ENCODE results near the gene SMARCA5. TPM values are rescaled to one million over a fixed set of nuclear protein-coding genes. Genes with fewer than 3 reads are reported as not detected.

SMARCA5 gene
- total RNA-seq, 1 donor from 2014 or later: 36.0 TPM

GRCh38 chr4:143558286-143558685 is 44.8 kb downstream of the SMARCA5 start:
- Histone ChIP-seq H3K27ac (replicated peaks) (no peak overlapping the region), H3K4me3 (no peak overlapping the region), H3K27me3 (ENCODE audit: low read depth) (no peaks in the 10 kb centered on the region), H3K36me3 (peaks cover 7% of the 10 kb centered on the region), H3K9me3 (replicated peaks) (no peaks in the 10 kb centered on the region), H3K4me1 (peaks cover 17% of the 10 kb centered on the region)
- TF ChIP-seq, protein P1, sequence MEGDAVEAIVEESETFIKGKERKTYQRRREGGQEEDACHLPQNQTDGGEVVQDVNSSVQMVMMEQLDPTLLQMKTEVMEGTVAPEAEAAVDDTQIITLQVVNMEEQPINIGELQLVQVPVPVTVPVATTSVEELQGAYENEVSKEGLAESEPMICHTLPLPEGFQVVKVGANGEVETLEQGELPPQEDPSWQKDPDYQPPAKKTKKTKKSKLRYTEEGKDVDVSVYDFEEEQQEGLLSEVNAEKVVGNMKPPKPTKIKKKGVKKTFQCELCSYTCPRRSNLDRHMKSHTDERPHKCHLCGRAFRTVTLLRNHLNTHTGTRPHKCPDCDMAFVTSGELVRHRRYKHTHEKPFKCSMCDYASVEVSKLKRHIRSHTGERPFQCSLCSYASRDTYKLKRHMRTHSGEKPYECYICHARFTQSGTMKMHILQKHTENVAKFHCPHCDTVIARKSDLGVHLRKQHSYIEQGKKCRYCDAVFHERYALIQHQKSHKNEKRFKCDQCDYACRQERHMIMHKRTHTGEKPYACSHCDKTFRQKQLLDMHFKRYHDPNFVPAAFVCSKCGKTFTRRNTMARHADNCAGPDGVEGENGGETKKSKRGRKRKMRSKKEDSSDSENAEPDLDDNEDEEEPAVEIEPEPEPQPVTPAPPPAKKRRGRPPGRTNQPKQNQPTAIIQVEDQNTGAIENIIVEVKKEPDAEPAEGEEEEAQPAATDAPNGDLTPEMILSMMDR (IDR thresholded peaks at IDR 0.05; ENCODE audit: borderline replicate concordance): no peak
- intact Hi-C loops (cut with micrococcal nuclease): no loop called here
- no peak for DNase-seq

DNA sequence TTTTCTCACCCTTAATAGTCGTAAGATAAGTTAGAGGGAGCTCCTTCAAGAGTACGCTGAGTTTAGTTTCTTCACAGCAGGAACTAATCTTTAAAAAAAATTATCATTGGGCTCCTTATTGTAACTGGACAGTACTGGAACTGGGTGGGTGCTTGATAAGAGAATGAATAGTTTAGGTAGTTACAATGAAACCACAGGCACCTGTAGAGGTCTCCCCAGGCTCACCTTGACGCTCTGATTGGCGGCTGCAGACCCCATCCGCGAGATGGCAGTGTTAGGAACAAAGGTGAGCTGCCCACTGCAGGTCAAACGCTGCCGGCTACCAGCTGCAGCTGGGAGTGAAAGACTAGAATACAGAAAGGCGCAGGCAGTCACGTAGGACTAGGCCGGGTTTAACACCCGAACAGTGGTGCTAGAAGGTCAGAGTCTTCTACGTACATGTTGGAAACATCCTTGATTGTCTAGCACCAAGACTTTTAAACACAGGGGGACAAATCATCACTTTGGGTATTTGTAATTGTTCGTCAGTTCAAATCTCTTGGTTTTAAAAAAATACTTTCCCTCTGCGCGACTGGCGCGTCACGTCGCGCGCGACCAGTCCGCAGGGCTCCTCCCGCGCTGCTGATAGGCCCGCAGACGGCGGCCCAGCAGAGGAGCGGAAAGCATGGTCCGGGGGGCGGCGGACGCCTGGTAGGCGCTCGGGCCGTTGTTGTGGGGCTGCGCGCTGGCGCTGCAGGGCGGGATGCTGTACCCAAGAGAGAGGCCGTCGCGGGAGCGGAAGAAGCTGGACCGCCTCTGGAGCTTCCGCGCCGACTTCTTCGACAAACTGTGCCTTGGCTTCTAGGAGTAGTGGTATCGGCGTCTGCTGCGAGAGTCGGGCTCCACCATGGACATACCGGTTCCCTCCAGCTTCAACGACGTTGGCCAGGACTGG is 45.6 kb downstream of the SMARCA5 start:
- Histone ChIP-seq H3K27ac (replicated peaks) (peak overlapping the region; percentile 70), H3K36me3 (peaks cover under 1% of the 10 kb centered on the region), H3K4me3 (peak overlapping the region; percentile 71), H3K9me3 (replicated peaks) (no peaks in the 10 kb centered on the region), H3K27me3 (ENCODE audit: low read depth) (no peaks in the 10 kb centered on the region), H3K4me1 (peaks cover 17% of the 10 kb centered on the region)
- peak; percentile 54 for DNase-seq
- intact Hi-C loops (cut with micrococcal nuclease): no loop called here
- TF ChIP-seq, protein P1 (IDR thresholded peaks at IDR 0.05; ENCODE audit: borderline replicate concordance): peak; percentile 69

DNA sequence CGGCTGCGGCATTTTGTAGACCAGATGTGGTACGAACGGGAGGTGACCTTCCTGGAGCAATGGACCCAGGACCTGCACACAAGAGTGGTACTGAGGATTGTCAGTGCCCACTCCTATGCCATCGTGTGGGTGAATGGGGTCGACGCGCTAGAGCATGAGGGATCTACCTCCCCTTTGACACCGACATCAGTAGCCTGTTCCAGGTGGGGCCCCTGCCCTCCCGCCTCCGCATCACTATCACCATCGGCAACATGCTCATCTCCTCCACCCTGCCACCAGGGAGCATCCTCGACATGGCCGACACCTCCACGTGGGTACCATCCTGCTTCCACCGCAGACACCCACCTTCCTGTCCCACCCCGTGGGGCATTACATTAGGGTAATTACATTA is 46.2 kb downstream of the SMARCA5 start:
- Histone ChIP-seq H3K27me3 (ENCODE audit: low read depth) (no peaks in the 10 kb centered on the region), H3K36me3 (no peaks in the 10 kb centered on the region), H3K9me3 (replicated peaks) (no peaks in the 10 kb centered on the region), H3K4me3 (peak overlapping the region; percentile 71), H3K27ac (replicated peaks) (peak overlapping the region; percentile 70), H3K4me1 (peaks cover 17% of the 10 kb centered on the region)
- no peak for DNase-seq
- intact Hi-C loops (cut with micrococcal nuclease): no loop called here
- TF ChIP-seq, protein P1 (IDR thresholded peaks at IDR 0.05; ENCODE audit: borderline replicate concordance): no peak

DNA sequence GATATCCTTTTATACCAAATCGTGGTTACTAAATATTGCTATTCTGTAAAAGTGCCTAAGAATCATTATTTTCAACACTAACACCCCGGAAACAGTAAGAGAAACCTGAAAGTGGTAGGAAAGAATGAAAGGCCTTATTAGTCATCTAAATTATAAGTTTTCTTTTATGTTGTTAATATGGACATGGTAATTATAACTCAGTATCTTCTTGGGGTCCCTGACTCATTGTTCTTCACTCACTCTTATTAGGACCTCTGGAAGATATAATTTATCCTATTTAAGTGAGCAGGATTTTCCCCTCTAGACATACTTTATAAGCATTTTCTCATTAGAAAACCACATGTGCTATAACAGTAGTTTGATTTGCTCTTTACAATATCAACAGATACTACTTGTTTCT is 51.0 kb downstream of the SMARCA5 start:
- intact Hi-C loops (cut with micrococcal nuclease): no loop called here
- H3K9me3 ChIP-seq (replicated peaks): peaks cover 10% of the 10 kb centered on the region
- no peaks in the 10 kb centered on the region for H3K27me3 ChIP-seq (ENCODE audit: low read depth)
- H3K4me3 ChIP-seq: no peak overlapping the region
- no peak for DNase-seq
- H3K36me3 ChIP-seq: no peaks in the 10 kb centered on the region
- peaks cover 6% of the 10 kb centered on the region for H3K4me1 ChIP-seq
- TF ChIP-seq, protein P1 (IDR thresholded peaks at IDR 0.05; ENCODE audit: borderline replicate concordance): no peak
- no peak overlapping the region for H3K27ac ChIP-seq (replicated peaks)

GRCh38 chr4:143575331-143575730 is 61.8 kb downstream of the SMARCA5 start:
- intact Hi-C loops (cut with micrococcal nuclease): no loop called here
- Histone ChIP-seq H3K27ac (replicated peaks) (no peak overlapping the region), H3K9me3 (replicated peaks) (no peaks in the 10 kb centered on the region), H3K36me3 (no peaks in the 10 kb centered on the region), H3K4me1 (no peaks in the 10 kb centered on the region), H3K4me3 (no peak overlapping the region), H3K27me3 (ENCODE audit: low read depth) (no peaks in the 10 kb centered on the region)
- no peak for DNase-seq
- TF ChIP-seq, protein P1 (IDR thresholded peaks at IDR 0.05; ENCODE audit: borderline replicate concordance): no peak
